ENCODE data around the gene PPP2R1B.

DNA sequence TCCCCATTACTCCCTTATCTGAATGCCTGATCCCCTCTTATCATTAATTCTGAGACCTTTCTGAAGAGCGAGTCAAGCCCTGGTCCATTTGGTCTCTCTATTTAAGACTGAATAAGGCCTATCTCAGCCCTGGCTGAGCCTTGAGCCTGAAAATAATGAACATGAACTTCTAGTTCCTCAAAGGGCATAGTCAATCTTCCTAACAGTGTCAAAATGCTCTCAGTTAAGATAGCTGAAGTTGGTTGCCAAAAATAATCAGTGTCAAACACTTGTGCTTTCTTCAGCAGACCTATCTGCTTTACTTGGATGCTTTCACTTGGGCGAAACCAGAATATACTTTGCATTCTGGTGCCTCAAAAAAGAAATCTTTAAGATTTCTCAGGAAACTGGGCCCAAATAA lies 42.6 kb upstream of the PPP2R1B start:
- TF ChIP-seq, protein P1, sequence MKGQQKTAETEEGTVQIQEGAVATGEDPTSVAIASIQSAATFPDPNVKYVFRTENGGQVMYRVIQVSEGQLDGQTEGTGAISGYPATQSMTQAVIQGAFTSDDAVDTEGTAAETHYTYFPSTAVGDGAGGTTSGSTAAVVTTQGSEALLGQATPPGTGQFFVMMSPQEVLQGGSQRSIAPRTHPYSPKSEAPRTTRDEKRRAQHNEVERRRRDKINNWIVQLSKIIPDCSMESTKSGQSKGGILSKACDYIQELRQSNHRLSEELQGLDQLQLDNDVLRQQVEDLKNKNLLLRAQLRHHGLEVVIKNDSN (IDR thresholded peaks at IDR 0.05), result no peak
- TF ChIP-seq TAF1 (IDR thresholded peaks at IDR 0.05; ENCODE audit: low read depth), result no peak
- TF ChIP-seq TEAD4 (IDR thresholded peaks at IDR 0.05), result no peak
